ENCODE measurements around the gene MRPL20.
A peak's percentile ranks its signal among the peaks of the same experiment; 100 is the strongest.
"Not testable (repeated sequence)": the region's sequence is repeated elsewhere in the genome, so short reads cannot be mapped to it uniquely, and the experiment has no call there.

MRPL20 gene

DNA sequence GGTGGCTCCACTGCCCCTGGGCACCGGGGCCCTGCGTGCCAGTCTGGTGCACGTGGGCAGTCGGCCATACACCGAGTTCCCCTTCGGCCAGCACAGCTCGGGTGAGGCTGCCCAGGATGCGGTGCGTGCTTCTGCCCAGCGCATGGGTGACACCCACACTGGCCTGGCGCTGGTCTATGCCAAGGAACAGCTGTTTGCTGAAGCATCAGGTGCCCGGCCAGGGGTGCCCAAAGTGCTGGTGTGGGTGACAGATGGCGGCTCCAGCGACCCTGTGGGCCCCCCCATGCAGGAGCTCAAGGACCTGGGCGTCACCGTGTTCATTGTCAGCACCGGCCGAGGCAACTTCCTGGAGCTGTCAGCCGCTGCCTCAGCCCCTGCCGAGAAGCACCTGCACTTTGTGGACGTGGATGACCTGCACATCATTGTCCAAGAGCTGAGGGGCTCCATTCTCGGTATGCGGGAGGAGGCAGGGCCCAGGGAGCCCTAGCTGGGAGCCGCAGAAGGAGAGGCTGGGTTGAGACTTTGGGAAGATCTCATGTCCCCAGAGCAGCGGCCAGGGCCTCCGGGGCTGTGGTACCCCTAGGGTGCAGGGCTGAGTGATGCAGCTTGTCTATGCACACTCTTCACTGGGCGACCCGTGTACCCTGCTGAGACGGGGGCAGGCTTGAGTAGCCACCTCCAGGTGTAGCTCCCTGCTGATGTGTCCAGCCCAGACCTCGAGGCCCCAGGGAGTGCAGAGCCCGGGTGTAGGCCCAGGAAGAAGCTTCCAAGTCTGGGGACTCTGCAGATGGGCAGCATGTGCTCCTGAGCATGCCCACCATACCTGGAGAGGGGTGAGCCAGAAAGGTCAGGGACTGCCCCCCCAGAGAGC is 30.2 kb upstream of the MRPL20 start:
- DNase-seq, result peak in 1 of 3 donors; percentile 18

GRCh38 chr1:1436630-1437032 is 29.5 kb upstream of the MRPL20 start:
- no peak for DNase-seq

DNA sequence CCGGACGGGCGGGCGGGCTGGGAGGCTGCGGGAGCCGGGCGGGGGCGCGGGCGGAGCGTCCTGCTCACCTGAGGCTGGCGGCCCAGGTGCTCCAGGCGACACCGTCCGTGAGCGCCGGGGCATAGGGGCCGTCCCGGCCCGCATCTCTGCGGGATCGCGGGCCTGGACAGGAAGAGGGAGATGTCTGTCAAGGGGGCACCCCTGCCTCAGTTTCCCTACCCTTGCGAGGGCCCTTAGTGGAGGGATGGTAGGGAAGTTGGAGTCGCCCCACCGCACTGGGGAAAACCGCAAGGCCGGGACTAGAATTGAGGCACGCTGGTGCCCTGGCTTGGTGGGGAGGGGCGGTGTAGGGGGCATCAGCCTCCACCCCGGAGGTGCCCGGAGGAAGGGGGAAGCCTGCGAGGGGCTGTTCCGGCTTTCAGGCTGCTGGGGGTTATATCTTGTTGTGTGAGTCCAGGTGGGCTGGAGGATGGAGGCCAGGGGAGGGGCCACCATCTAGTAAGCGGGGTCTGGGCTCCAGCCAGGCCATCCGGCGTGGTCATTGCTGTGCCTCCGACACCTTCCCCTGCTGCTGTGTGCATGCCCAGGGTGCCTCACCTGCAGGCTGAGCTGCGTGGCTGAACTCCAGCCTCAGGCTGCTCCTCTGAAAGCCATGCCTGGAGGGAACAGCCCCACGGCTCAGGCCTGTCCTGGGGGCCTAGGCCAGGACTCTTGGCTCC is 29.0 kb upstream of the MRPL20 start:
- peak in 1 of 3 donors; percentile 13 for DNase-seq

GRCh38 chr1:1435106-1435903 is 28.2 kb upstream of the MRPL20 start, which contains the start of gene VWA1:
TSS of gene VWA1 (plus strand) at chr1:1435690. CDS start at chr1:1435749, 59 bp downstream.
- peak; percentile 63 to 91 (median 74) for DNase-seq

- DNase-seq, result peak in 1 of 3 donors; percentile 13
Measured at GRCh38 chr1:1434824-1435105, 27.7 kb upstream of the MRPL20 start.

DNA sequence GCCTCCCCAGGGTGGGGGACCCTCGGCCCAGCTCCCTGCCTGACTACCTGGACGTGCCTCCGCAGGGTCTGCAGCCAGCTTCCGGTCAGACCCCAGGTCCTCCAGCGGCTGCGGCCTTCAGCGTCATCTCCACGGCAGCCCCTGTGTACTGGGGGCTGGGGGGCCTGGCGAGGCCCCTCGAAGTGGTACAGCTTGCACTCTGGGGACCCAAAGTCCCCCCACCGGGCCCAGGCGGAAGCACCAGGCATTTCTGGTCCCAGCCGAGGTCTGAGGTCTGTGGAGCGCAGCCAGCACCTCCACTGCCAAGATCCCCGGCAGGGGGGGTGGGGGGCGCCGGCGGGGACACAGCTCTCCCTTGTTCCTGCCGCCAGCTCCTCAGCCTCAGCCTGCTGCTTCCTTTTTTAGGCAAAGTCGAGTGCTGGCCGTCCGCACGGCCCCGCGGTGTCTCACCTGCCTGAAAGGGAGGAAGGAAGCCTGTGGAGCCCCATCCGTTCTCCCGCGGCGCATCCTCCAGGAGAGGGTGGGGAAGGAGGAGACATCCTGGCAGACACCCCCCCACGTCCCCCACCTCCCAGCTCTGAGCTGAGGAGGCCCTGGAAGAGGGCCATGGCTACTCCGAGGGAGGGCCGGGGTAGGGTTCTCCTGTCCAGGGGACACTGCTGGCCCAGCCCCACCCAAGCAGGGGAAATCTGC is 27.2 kb upstream of the MRPL20 start:
- DNase-seq, result peak in 1 of 3 donors; percentile 15

DNA sequence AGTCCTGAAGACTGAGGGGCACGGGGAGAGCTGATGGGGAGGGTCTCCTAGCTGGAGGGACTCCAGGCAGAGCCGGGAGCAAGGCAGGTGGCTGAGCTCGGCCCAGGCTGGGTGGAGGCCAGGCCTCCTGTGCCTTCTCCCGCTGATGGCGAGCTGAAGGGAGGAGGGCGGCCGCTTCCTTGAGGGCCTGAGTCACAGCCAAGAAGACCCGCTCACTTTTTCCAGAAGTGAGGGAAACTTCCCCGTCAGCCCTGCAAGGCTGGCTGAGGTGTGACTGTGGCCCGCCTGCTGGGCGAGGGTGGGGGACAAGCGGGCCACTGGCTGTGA is 26.7 kb upstream of the MRPL20 start:
- DNase-seq, result peak; percentile 65 to 78 (median 77)

GRCh38 chr1:1432951-1433803 is 26.1 kb upstream of the MRPL20 start:
- DNase-seq, result peak in 1 of 3 donors; percentile 16

DNA sequence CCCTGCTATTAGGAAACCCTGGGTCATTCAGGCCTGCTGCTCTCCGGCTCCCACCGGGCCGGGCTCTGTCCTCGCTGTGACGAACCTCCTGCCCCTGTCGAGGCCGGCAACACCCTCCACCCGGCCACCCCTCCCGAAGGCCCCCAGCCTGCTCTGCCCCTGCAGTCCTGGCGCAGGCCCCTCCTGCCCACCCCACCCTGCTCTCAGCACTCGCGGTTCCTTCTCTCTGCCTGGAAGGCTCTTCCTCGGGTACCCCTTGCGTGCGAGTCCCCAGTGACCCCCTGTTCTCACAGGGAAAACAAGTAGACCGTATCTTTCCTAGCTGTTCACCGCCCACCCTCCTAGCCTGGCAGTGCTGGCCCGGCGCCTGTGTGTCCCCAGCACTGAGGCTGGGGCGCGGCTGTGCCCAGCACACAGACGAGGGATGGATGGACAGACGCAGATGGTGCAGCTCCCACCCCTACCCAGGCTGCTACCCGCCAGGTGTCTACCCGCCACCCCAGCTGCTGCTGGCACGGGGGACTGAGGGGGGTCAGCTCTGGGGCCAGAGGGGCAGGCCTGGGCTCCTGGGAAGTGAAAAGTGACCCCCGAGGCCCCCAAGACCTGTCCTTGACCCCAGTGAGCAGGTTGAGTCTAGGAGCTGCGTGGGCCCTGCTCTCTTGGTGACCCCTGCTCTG is 25.3 kb upstream of the MRPL20 start:
- DNase-seq, result peak in 1 of 3 donors; percentile 11

GRCh38 chr1:1431845-1432273 is 24.8 kb upstream of the MRPL20 start:
- DNase-seq, result peak in 1 of 3 donors; percentile 18

DNA sequence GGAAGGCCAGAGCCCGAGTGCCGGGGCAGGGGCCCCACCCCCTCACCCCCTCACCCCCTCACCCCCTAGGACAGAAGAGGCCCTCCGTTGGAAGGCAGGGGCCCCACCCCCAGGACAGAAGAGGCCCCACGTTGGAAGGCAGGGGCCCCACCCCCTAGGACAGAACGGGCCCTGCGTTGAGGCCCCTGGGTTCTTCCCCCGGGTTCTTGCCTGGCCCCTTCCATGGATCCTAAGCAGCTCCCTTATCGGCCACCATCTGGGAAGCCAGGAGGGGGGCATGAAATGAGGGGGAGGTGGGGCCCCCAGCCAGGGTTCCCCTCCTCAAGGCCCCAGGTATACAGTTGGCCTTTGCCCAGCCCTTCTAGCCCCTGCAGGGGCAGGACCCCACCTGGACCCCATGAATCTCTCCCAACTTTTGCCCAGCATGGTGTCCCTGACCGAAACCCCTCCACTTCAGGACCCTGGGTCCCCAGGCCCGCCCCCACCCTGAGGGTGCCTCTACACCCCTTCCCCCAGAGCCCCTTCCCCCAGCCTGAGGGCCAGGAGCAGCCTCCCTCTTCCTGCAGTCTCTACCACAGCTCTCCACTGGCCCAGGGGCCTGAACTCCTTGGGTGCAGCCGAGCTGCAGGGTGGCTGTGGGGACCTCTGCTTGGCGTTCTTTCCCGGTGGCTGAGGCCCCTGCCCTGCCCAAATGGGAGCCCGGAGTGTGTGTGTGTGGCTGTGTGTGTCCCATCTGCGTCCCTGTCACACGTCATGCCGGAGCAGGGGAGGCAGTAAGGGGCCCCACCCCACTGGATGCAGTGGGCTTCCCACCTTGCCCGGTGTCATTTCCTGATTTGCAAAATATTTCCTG is 24.1 kb upstream of the MRPL20 start:
- peak in 1 of 3 donors; percentile 17 for DNase-seq

- peak in 1 of 3 donors; percentile 12 for DNase-seq
Measured at GRCh38 chr1:1430114-1430982, 23.3 kb upstream of the MRPL20 start.

GRCh38 chr1:1429671-1430073 is 22.6 kb upstream of the MRPL20 start:
- peak in 1 of 3 donors; percentile 16 for DNase-seq

- not testable (repeated sequence) for DNase-seq
Measured at GRCh38 chr1:1428967-1429366, 21.9 kb upstream of the MRPL20 start.

GRCh38 chr1:1428174-1428573 is 21.1 kb upstream of the MRPL20 start:
- peak in 1 of 3 donors; percentile 12 for DNase-seq

GRCh38 chr1:1427820-1428148 is 20.7 kb upstream of the MRPL20 start:
- DNase-seq, result peak in 1 of 3 donors; percentile 16

- peak in 1 of 3 donors; percentile 5 for DNase-seq
Measured at GRCh38 chr1:1427106-1427819, 20.2 kb upstream of the MRPL20 start.

GRCh38 chr1:1426496-1427105 is 19.5 kb upstream of the MRPL20 start:
- DNase-seq, result peak in 1 of 3 donors; percentile 8

Measured in suppressor macrophage treated with lipopolysaccharide for 1 hour (primary cell).